Keratinocyte (primary cell): Measurements from ENCODE around the gene EPHB1.

Source experiments
- EZH2 ChIP-seq: IDR thresholded peaks from one replicate; pipeline ENCODE4 v1.6.1; 2012; ENCODE audit warnings: inconsistent platforms, mild to moderate bottlenecking, low read length, moderate library complexity
- TF ChIP-seq, protein P1 (sequence below), 3 experiments: IDR thresholded peaks in 1 of 3; conservative IDR thresholded peaks in 1 of 3; optimal IDR thresholded peaks in 1 of 3; 2 replicates in 2 of 3; 3 replicates in 1 of 3; pipeline versions ENCODE3 to v1.5.1; 2011; ENCODE audit warnings: low read length in 3 of 3, mild to moderate bottlenecking in 3 of 3, moderate library complexity in 2 of 3, control low read depth in 1 of 3, inconsistent platforms in 1 of 3; ENCODE audit not compliant: insufficient read depth in 2 of 3; ENCODE audit errors: extremely low read depth in 1 of 3

DNA sequence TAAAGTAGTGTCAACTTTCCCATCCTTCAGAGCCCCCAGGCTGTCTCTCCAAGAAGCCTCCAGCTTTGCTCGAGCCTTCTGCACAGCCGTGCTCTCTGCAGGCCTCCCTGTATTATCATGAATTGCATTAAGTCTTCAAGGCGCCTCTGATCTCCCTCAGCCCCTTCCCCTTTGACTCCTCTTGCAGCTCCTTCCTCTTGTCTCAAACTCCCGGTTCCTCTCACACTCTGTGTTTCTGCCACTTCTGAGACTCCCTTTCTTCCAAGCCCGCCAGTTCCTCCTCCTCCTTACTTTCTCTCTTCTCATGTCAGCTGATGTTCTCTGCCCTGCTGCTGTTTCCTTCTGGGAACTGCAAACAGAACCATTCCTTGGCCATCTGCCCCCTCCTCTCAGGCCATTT lies 418.8 kb downstream of the EPHB1 start:
- TF ChIP-seq EZH2: no peak
- TF ChIP-seq, protein P1, sequence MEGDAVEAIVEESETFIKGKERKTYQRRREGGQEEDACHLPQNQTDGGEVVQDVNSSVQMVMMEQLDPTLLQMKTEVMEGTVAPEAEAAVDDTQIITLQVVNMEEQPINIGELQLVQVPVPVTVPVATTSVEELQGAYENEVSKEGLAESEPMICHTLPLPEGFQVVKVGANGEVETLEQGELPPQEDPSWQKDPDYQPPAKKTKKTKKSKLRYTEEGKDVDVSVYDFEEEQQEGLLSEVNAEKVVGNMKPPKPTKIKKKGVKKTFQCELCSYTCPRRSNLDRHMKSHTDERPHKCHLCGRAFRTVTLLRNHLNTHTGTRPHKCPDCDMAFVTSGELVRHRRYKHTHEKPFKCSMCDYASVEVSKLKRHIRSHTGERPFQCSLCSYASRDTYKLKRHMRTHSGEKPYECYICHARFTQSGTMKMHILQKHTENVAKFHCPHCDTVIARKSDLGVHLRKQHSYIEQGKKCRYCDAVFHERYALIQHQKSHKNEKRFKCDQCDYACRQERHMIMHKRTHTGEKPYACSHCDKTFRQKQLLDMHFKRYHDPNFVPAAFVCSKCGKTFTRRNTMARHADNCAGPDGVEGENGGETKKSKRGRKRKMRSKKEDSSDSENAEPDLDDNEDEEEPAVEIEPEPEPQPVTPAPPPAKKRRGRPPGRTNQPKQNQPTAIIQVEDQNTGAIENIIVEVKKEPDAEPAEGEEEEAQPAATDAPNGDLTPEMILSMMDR (optimal IDR thresholded peaks at IDR 0.05 in 1 of 3, IDR thresholded peaks at IDR 0.05 in 1 of 3, conservative IDR thresholded peaks at IDR 0.05 in 1 of 3; ENCODE audit: extremely low read depth in 1 of 3, insufficient read depth in 2 of 3, low read length in 3 of 3): no peak
